Neural cell (in vitro differentiated cells): Measurements from ENCODE around the gene DPH6.

ENCODE experiments used
- CTCF ChIP-seq: fragments of 450-650 bp; IDR thresholded peaks from 2 replicates; pipeline ENCODE4 v1.5.1; 2014; ENCODE audit warnings: antibody characterized with exemption, mild to moderate bottlenecking, moderate library complexity; ENCODE audit not compliant: poor library complexity, severe bottlenecking
- EP300 ChIP-seq: fragments of 450-650 bp; conservative IDR thresholded peaks from 2 replicates; pipeline ENCODE4 v1.6.1; 2014; ENCODE audit warnings: antibody characterized with exemption, mild to moderate bottlenecking, moderate library complexity; ENCODE audit not compliant: poor library complexity, severe bottlenecking
- MXI1 ChIP-seq: fragments of 450-650 bp; conservative IDR thresholded peaks from 2 replicates; pipeline ENCODE4 v1.6.1; 2014; ENCODE audit warnings: antibody characterized with exemption, mild to moderate bottlenecking; ENCODE audit not compliant: poor library complexity, severe bottlenecking

GRCh38 chr15:35399901-35400300, 146.1 kb downstream of the DPH6 start:
- no peak for TF ChIP-seq CTCF
- no peak for TF ChIP-seq EP300
- no peak for TF ChIP-seq MXI1
